Measurements from ENCODE around the gene HSD11B1.

Gene HSD11B1

DNA sequence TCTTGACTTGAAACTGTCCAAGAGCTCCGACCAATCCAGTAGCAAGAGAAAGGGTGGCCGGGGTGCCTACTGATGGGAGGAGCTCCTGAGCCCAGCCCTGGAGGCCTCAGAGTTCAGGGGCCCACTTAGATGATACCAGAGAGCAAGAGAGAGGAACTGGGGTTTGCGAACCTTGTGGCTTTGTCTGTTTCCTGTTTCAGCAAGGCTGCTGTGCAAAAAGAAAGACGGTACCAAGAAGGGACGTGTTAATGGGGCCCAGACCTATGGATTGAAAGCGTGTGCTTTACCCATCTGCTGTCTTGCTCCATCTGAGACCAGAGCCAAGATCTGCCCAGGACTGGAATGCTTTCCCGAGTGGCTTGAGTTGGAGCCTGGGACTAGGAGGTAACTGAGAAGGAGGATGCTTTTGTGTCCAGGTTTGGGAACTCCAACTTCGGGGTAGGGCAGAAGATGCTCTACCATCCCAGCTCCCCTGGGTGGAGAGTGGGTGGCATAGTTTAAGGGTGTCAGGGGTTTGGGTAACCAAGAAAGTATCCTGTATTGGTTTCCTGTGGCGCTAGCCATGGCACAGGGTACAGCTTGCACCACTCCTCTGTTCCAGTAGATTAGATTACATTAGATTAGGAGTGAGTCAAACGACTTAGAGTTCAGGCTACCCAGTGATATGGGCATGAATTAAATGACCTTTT is 51.4 kb downstream of the HSD11B1 start, which contains the start of gene TRAF3IP3:
TSS of gene TRAF3IP3 (plus strand) at position 128 of the 689 bp plus-strand sequence. CDS start 3,987 bp downstream, outside the sequence.
- no peak for DNase-seq (ENCODE audit: low spot score)

DNA sequence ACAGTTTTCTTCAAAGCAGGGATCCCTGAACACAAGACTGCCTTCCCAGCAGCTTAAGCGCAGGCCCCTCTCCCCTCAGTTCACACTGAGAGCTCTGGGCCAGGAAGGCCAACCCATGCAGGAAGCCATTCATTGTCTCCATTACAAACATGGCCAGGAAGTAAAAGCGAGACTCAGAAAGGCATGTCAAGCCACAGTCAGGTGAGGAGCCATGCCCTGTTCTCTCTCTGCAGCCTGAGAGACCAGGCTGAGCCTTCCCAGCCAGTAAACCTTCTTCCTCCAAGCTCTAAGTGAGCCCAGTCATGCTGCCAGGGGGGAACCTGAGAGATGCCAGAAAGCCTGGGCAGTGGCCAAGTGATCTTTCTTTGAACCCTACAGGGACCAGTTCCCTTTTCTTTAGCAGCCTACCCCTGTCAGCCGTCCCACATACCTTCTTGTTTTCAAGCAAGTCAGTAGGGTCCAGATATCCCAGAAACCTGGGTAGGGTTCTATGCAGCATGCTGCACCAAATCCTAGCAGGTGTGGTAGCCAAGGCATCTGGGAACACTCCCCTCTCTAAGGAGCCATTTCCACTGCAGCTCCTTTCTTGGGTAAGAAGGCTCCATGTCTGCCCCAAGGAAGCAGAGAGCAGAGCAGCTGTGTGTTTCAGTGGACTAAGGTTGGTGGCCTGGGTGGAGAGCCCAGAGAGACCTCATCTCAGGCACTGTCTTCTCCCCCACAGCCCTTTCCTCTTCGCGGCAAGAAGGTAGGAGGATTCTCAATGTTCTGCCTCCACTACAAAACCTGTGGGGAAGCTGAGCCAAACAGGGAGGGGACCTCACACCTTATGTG is 52.2 kb downstream of the HSD11B1 start:
- DNase-seq (ENCODE audit: low spot score): no peak

DNA sequence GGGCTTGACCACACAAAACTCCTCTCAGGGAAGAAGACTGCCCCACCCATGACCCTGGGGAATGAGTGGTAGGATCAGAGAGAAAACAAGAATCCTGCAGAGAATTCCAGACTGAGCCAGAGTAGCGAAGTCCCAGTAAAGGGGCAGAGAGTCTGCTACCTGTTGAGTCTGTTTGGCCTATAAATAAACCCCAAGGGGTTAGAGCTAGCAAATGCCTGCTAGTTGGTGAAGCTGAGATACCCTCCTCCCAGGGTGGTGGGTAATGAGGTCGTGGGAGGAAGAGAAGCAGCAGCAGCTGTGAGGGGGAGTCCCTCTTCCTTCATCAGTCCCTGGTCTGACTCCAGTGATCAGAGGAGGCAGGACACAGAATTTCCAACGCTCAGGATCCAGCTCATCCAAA is 53.8 kb downstream of the HSD11B1 start:
- no peak for DNase-seq (ENCODE audit: low spot score)

DNA sequence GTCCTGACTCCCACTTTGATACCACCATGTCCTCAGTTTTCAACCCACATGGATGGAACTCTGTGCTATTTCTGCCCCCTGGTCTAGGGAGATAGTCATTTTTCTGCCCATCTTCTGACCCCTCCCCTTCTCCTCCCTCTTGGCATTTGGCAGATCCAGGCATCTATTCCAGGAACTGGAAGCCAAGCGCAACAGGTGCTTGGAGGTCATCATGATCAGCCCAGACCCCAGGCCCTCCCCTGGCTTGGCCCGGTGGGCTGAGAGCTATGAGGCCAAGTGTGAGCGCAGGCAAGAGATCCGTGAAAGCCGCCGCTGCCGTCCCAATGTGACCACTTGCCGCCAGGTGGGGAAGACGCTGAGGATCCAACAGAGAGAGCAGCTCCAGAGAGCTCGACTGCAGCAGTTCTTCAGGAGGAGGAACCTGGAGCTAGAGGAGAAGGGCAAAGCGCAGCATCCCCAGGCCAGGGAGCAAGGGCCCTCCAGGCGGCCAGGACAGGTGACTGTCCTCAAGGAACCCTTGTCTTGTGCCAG is 55.2 kb downstream of the HSD11B1 start:
- no peak for DNase-seq (ENCODE audit: low spot score)

DNA sequence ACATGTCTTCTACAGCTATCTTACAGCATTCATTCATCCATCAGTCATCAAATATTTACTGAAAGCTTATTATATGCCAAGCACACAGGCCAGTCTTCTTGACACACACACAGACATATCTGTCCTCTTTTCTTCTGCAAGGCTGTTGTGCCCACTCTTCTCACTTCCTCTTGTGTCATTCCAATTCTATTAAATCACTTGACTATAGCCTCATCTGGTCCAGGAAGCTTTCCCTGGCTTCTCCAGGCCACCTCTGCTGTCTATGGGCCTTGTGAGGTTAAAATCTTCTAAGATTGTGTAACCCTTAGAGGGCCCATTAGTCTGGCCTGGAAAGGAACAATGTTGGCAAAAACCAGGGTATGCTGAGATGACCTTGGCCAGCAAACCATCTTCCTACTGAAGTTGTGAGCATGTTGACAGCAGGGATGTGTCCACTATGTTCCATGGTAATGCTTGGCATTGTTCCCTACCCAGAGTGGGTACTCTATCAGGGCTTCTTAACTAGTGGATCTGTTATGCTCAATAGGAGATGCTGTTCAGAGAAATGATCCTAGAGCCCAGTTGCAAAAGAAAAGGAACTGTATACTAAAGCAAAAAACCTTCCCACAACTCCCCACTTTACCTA is 56.5 kb downstream of the HSD11B1 start:
- DNase-seq (ENCODE audit: low spot score): peak; percentile 17

DNA sequence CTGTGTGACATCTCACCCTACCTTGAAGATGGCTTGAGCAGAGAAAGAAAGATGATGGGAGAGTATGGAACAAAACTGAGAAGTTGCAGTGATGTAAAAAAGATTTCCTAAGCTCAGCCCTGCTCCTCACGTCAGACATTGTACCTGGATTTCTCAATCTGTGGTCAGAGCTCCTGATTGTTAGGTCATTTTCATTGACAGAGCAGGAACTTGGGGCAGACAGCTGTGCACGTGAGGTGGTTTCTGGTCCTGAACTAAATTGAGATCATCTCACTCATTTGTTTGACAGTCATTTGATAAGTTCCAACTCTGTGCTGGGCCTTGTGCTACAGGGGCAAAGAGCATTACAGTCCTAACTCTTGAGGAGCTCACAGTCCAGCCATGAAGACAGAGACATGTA is 61.4 kb downstream of the HSD11B1 start:
- DNase-seq (ENCODE audit: low spot score): no peak

DNA sequence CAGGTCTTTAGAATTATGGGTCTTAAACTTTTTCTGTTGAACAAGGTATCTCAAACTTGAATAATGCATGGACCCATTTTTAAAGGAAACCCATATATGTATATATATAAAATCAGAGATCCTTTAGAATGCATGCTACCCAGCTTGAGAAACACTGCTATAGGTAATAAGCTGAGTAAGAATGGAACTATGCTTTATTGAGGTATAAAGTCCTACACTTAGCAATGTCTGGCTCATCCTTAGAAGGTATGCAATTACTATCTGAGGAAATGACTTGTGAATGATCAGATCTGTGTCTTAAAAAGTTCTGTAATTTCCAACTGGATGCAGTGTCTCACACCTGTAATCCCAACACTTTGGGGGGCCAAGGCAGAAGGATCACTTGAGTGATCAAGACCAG is 62.5 kb downstream of the HSD11B1 start:
- no peak for DNase-seq (ENCODE audit: low spot score)

DNA sequence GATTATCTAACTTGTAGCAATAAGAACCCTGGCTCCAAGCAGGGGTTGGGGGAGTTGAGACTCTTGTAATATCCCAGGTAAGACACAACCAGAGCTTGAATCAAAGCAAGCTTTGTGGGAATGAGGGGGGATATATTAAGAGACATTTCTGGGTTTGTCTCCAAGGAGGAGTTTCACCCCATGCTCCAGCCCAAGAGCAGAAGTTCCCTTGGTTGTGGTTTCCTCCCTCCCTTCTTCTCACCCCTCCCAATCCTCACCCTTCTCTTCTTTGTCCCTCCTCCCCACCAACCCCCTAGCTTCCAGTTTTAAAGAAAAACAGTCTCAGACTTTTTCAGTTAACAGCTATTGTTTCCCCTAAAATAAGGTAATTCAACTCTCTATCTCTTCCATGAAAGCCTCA is 63.1 kb downstream of the HSD11B1 start:
- no peak for DNase-seq (ENCODE audit: low spot score)

DNA sequence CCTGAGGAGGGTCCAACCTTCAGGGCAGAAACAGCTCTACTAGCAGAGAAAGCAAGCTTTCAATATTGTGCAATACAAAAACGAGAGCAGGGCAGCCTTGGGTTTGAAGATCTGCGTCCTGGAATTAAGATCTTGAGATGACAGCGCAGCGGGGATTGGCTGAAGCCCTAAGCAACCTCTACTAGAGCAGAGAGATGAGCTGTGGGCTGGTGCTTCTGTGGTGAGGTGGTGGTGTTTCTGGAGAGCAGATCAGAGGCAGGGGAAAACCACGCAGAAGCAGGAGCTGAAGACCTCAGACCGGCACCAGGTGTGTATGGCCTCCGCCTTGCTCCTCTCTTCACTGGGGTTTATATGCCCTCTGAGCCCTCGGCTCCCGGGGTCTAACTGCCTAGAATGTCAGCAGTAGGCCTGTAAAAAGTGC is 63.7 kb downstream of the HSD11B1 start:
- DNase-seq (ENCODE audit: low spot score): no peak

DNA sequence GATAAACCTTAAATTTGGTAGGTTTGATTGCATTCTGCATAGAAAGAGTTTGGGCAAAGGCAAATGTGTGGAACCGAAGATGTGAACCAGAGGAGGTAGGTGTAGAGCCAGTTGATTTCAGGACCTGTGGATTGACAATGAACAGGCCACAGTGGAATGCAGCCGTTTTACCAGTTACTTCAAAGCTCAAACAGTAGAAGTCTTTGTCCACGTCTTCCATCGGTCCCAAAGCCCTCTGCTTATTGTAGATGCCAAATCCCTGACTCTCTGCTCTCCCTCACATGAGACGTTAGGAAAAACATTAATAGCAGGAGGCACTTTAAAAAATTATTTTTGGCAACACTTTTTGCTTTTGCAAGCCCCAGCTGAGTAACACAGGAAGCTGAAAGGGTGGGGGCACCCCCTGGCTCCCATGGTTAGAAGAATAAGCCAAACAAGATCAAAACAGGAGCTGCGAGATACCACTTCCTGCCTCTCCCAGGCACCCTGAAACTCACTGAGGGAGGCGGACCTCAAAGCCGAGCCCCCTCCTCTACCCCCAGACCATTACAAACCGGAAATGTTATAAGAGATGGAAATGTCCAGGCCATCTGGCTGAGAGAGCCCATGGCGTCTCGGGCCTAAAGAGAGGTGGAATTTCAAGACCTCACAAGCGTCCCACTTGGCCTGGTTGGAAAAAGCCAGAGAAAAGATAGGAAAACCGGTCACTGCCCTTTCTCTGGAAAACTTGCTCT is 64.7 kb downstream of the HSD11B1 start:
- DNase-seq (ENCODE audit: low spot score): peak; percentile 84

DNA sequence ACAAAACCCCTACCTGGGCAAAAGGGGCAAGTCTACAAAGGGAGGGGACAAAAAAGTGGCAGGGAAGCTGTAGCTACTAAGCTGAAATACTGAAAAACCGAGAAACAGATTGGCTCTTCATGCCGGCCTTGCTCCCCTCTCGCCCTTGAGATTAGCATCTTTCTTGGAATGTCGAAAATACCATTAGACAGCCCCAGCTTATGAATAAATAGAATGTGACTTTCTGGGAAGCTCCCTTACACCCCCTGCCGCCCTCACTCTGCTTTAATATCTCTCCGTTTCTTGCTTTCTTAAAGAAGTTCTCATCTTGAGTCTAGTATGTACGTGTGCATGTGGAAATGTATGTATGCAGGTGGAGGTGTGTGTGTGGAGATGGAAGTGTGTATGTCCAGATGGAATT is 65.3 kb downstream of the HSD11B1 start:
- DNase-seq (ENCODE audit: low spot score): no peak

DNA sequence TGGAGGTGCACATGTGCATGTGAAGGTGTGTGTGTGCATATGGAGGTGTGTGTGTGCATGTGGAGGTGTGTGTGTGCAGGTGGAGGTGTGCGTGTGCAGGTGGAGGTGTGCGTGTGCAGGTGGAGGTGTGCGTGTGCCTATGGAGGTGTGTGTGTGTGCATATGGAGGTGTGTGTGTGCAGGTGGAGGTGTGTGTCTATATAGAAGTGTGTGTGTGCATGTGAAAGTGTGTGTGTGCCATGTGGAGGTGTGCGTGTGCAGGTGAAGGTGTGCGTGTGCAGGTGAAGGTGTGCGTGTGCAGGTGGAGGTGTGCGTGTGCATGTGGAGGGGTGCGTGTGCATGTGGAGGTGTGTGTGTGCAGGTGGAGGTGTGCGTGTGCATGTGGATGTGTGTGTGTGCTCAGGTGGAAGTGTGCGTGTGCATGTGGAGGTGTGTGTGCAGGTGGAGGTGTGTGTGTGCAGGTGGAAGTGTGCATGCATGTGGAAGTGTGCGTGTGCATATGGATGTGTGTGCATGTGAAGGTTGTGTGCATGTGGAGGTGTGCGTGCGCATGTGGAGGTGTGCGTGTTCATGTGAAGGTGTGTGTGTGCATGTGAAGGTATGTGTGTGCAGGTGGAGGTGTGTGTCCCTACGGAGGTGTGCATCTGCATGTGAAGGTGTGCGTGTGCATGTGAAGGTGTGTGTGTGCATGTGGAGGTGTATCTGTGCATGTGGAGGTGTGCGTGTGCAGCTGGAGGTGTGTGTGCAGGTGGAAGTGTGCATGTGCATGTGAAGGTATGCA is 66.2 kb downstream of the HSD11B1 start:
- DNase-seq (ENCODE audit: low spot score): no peak

DNA sequence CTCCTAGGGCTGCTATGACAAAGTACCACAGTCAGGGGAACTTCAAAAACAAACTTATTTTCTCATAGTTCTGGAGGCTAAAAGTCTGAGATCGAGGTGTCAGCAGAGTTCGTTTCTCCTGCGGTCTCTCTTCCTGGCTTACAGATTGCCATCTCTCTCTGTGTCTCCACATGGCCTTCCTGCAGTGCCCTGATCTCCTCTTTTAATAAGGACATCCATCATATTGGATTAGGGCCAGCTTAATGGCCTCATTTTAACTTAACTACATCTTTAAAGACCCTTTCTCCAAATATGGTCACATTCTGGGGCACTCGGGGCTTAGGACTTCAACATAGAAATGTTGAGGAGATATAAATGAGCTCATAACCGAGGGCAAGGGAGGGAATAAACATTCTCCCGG is 67.5 kb downstream of the HSD11B1 start:
- no peak for DNase-seq (ENCODE audit: low spot score)

DNA sequence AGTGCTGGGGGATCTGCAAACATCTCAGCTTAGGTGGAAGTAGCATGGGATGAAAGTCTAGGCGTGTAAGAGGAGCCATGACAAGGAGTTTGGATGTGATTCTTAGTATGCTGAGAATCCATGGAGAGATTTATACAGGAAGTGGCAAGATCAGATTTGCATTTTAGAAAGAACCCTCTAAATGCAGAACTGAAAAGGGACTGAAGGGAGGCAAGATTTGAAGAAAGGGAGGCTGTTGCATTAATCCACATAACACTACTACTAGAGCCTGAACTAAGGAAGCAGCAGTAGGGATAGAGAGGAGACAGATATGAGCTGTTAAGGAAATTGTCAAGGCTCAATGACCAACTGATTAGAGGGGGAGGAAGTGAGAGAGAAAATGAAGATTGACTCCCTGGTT is 69.9 kb downstream of the HSD11B1 start:
- no peak for DNase-seq (ENCODE audit: low spot score)

DNA sequence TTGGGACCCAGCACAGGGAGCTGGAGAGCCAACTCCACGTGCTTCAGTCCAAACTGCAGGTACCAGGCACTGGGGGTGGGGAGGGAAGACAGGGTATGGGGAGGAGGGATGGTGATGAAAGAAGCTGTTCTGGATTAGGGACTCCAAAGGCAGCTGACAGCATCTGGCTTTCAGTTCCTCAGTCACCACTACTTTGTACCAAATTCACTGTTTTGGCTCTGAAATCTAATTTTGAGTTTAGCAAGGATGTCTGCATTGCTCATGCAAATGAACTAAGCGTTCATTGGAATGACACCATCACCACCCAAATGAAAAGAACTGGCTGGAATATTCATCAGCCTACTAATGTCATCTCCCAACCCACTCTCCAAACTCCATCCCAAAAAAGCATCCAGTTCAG is 71.0 kb downstream of the HSD11B1 start:
- DNase-seq (ENCODE audit: low spot score): no peak

DNA sequence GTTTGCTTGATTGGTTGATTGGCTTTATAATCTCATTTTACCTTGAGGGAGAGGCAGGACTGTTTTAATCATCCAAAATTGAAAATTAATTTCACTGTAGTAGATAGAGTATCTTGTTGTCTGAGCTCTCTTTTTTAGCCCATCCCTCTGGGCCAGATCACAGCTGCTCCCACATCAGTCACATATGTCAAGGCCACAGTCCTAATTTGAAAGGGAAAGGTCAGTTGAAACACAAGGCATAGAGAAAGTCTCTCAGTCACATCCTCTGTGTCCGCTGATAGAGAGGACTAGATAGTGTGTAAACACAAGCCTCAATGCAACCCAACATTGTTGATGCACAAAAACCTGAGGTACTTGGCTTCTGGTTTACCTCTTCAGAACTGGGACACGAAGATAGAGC is 72.9 kb downstream of the HSD11B1 start:
- DNase-seq (ENCODE audit: low spot score): no peak

DNA sequence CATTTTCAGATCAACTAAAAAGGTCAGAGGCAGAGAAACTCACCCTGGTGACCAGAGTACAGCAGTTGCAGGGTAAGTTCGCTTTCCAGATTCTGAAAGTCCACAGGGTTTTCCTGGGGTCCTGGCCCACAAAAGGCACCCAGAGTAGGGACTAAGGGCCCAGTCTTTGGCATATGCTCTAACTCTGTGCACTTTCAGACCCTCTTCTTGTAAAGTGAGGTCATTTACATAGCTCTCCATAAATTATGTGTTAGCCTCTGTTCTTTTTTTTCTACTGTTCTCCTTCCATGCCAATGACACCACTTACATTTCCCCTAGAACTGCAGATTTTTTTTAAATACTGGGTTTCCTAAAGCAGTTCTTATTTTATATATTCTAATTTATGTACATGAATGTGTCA is 73.5 kb downstream of the HSD11B1 start:
- DNase-seq (ENCODE audit: low spot score): no peak

DNA sequence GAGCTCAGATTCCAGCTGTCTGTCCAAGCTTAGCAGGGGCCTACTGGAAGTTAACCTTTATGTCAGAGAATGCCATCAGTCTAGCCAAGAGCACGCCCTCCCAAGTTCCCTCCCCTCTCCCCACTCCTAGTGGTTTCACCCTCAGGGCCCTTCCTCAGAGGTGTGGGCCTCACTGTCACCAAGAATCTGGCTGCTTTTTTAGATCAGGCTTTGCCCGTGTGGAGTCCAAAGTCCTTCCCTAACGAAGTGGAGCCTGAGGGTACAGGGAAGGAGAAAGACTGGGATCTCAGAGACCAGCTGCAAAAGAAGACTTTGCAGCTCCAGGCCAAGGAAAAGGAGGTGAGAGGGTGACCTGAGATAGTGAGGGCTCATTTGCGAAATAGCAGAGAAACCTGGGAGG is 75.6 kb downstream of the HSD11B1 start:
- DNase-seq (ENCODE audit: low spot score): no peak

DNA sequence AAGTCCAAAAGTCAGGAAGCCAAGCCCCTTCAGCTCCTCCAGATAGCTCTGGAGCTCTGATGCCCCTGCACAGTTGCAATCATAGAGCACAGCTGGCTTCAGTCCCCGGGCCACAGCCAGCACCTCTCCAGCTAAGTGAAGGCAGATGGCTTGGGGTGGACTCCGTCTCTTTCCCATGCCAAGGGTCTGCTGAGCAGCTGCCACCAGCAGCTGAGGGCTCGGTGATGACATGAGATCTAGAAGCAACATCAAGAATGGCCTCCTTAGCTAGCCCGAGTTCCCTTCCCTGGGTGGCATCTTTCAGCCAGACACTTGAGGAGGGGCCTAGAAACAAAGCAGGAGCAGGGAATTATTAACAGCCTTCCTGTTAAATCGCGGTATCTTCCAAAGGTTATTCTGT is 78.7 kb downstream of the HSD11B1 start:
- DNase-seq (ENCODE audit: low spot score): no peak
